ENCODE results near the gene MVP. TPM values are rescaled to one million over a fixed set of nuclear protein-coding genes. Genes with fewer than 3 reads are reported as not detected.

Gene MVP
- total RNA-seq, 2 donors from 2014 or later: 44.4 to 77.9 TPM

DNA sequence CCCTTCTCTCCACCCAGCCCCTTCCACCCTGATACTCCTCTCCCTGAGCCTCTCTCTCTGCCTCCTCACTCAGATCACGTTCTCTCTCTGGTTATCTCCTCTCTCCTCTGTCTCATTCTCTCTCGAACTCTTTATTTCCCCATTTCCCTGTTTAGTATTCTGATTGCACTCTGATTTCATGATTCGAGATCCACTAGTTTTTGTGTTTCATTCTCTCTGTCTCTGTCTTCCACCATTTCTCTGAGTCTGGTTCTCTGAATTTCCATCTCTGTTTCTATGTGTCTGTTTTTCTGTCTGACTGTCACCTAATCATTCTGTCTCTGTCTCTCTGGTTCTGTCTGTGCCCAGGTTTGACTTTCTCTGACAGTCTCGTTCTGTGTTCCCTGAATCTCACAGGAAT is 77.1 kb downstream of the MVP start:
- H3K27me3 ChIP-seq: peaks cover 7 to 8% of the 10 kb centered on the region in 2 donors
- no peaks in the 10 kb centered on the region for H3K36me3 ChIP-seq
- no peaks in the 10 kb centered on the region for H3K9me3 ChIP-seq
- no peak for DNase-seq (ENCODE audit: low spot score)
- no peak overlapping the region for H3K4me3 ChIP-seq
- no peak overlapping the region for H3K27ac ChIP-seq
- peaks cover 0 to 26% of the 10 kb centered on the region in 2 donors for H3K4me1 ChIP-seq
- TF ChIP-seq, protein P1, sequence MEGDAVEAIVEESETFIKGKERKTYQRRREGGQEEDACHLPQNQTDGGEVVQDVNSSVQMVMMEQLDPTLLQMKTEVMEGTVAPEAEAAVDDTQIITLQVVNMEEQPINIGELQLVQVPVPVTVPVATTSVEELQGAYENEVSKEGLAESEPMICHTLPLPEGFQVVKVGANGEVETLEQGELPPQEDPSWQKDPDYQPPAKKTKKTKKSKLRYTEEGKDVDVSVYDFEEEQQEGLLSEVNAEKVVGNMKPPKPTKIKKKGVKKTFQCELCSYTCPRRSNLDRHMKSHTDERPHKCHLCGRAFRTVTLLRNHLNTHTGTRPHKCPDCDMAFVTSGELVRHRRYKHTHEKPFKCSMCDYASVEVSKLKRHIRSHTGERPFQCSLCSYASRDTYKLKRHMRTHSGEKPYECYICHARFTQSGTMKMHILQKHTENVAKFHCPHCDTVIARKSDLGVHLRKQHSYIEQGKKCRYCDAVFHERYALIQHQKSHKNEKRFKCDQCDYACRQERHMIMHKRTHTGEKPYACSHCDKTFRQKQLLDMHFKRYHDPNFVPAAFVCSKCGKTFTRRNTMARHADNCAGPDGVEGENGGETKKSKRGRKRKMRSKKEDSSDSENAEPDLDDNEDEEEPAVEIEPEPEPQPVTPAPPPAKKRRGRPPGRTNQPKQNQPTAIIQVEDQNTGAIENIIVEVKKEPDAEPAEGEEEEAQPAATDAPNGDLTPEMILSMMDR (IDR thresholded peaks at IDR 0.05): no peak

Other genes starting within 250 kb of the MVP start
- gene SPN, start 157.2 kb upstream of the MVP start, total RNA-seq: 1 to 10 TPM; 3.7 to 4.5 TPM
- 10 to 100 TPM; 18.3 to 38.2 TPM for gene QPRT, start 141.3 kb upstream of the MVP start, total RNA-seq
- gene C16orf54, start 74.5 kb upstream of the MVP start, total RNA-seq: under 1 TPM; 0.52 to 0.90 TPM
- not detected for gene ZG16, start 42.2 kb upstream of the MVP start, total RNA-seq
- gene KIF22, start 29.7 kb upstream of the MVP start, total RNA-seq: 10 to 100 TPM; 10.1 to 17.1 TPM
- 10 to 100 TPM; 33.0 to 86.6 TPM for gene MAZ, start 13.9 kb upstream of the MVP start, total RNA-seq
- under 1 TPM; 0.51 to 0.52 TPM for gene PRRT2, start 8.3 kb upstream of the MVP start, total RNA-seq
- 10 to 100 TPM; 23.5 to 27.3 TPM for gene PAGR1, start 4.3 kb upstream of the MVP start, total RNA-seq
- gene CDIPT, start 42.8 kb downstream of the MVP start, total RNA-seq: 100 to 1,000 TPM; 135 to 138 TPM
- 1 to 10 TPM; 2.6 to 4.6 TPM for gene SEZ6L2, start 79.1 kb downstream of the MVP start, total RNA-seq
- 1 to 10 TPM; 1.5 to 3.2 TPM for gene ASPHD1, start 80.0 kb downstream of the MVP start, total RNA-seq
- gene KCTD13, start 105.8 kb downstream of the MVP start, total RNA-seq: 1 to 10 TPM; 6.4 to 6.5 TPM
- gene TMEM219, start 141.6 kb downstream of the MVP start, total RNA-seq: 100 to 1,000 TPM; 100 to 107 TPM
- 10 to 100 TPM; 29.1 to 36.7 TPM for gene TAOK2, start 153.4 kb downstream of the MVP start, total RNA-seq
- 10 to 100 TPM; 10.3 to 11.4 TPM for gene HIRIP3, start 175.2 kb downstream of the MVP start, total RNA-seq
- 100 to 1,000 TPM in 1 of 2 donors, 10 to 100 TPM in 1; 33.4 to 117 TPM for gene INO80E, start 175.8 kb downstream of the MVP start, total RNA-seq
- gene DOC2A, start 190.6 kb downstream of the MVP start, total RNA-seq: not detected
- not detected for gene C16orf92, start 202.7 kb downstream of the MVP start, total RNA-seq
- gene TLCD3B, start 210.8 kb downstream of the MVP start, total RNA-seq: not detected
- 1,000 to 10,000 TPM; 2,869 to 3,626 TPM for gene ALDOA, start 245.3 kb downstream of the MVP start, total RNA-seq